K562 (cell line): ENCODE measurements around the gene PPTC7. TPM values are rescaled to one million over a fixed set of nuclear protein-coding genes. Genes with fewer than 3 reads are reported as not detected.
A peak's percentile ranks its signal among the peaks of the same experiment; 100 is the strongest.
"Not testable (repeated sequence)": the region's sequence is repeated elsewhere in the genome, so short reads cannot be mapped to it uniquely, and the experiment has no call there.

Experiments used
- ATAC-seq: fragments of 200-7000 bp; cut with Tn5 transposase; 3 replicates; pipeline ENCODE4 v1.9.1; 2020; ENCODE audit warnings: moderate library complexity
- BruUV-seq: library from RNA; stranded (reverse); fragments of 400-500 nt; replicated peaks from 2 replicates; lab custom pipeline; 2021; lab: Mats Ljungman, UMichigan
- CTCF ChIA-PET: fragments of 300-600 bp; formaldehyde crosslinking; extraction: SDS; loops from one replicate; lab custom pipeline; 2021; ENCODE audit warnings: low intra/inter-chr PET ratio; lab: Yijun Ruan, JAX
- POLR2A ChIA-PET: fragments of 300-600, 350-650 bp; sonication (Branson Sonifier 250); formaldehyde crosslinking; extraction: SDS; loops from one replicate; lab custom pipeline; 2021; ENCODE audit warnings: antibody characterized with exemption, inconsistent platforms; lab: Yijun Ruan, JAX
- DNase-seq, 4 experiments: peaks; one replicate each; pipeline versions ENCODE4 v3.0.0 to v3.0.0-alpha.2; 2011 to 2018; ENCODE audit warnings: low spot score in 3 of 4, mixed read lengths in 3 of 4; ENCODE audit errors: extremely low read depth in 1 of 4
- FAIRE-seq: peaks from 2 replicates; lab custom pipeline; 2011; peaks lifted over from hg19 to GRCh38; lab: Jason Lieb, UNC
- H2AFZ ChIP-seq: 2 replicates; pipeline ENCODE4 v1.6.0; 2011; ENCODE audit warnings: low read depth, low read length, control low read depth, inconsistent platforms
- H3K27ac ChIP-seq: fragments of 200-600 bp; 3 replicates; pipeline ENCODE4 v1.8.0; 2011; ENCODE audit warnings: low read depth, mild to moderate bottlenecking, control low read depth, inconsistent platforms, low read length, moderate library complexity, mixed read lengths; ENCODE audit errors: extremely low read depth
- H3K27me3 ChIP-seq, 2 experiments: fragments of 300-600 bp in 1 of 2; 2 replicates in 1 of 2; 3 replicates in 1 of 2; pipeline versions ENCODE4 v1.6.0 to v1.8.0; 2011; ENCODE audit warnings: inconsistent platforms in 2 of 2, low read length in 2 of 2, mild to moderate bottlenecking in 1 of 2, mixed read lengths in 1 of 2, moderate library complexity in 1 of 2; ENCODE audit not compliant: control insufficient read depth in 2 of 2, insufficient read depth in 2 of 2
- H3K36me3 ChIP-seq: fragments of 300-600 bp; 3 replicates; pipeline ENCODE4 v1.8.0; 2011; ENCODE audit warnings: mild to moderate bottlenecking, low read length, inconsistent platforms; ENCODE audit not compliant: control insufficient read depth, insufficient read depth
- H3K4me1 ChIP-seq, 2 experiments: fragments of 200-600 bp in 1 of 2; replicated peaks in 1 of 2; 2 replicates in 1 of 2; 3 replicates in 1 of 2; pipeline versions ENCODE4 v1.5.1 to v1.8.0; 2011; ENCODE audit warnings: inconsistent platforms in 2 of 2, low read length in 2 of 2, mild to moderate bottlenecking in 1 of 2, mixed read lengths in 1 of 2, moderate library complexity in 1 of 2; ENCODE audit not compliant: control insufficient read depth in 2 of 2, insufficient read depth in 2 of 2
- H3K4me2 ChIP-seq: 2 replicates; pipeline ENCODE4 v1.6.1; 2011; ENCODE audit warnings: low read length, control low read depth, inconsistent platforms, mixed read lengths; ENCODE audit not compliant: insufficient read depth
- H3K4me3 ChIP-seq: fragments of 200-600 bp; sonication (generic), shearing (Covaris generic); 2 replicates; pipeline ENCODE4 v1.5.1; 2016; ENCODE audit warnings: control low read depth, inconsistent platforms
- H3K79me2 ChIP-seq: fragments of 200-600 bp; 3 replicates; pipeline ENCODE4 v1.8.0; 2011; ENCODE audit warnings: low read length, inconsistent platforms; ENCODE audit not compliant: control insufficient read depth, insufficient read depth
- H3K9ac ChIP-seq, 2 experiments: 2 replicates each; pipeline versions ENCODE4 v1.6.0 to v1.6.1; 2011; ENCODE audit warnings: low read depth in 2 of 2, low read length in 2 of 2, control low read depth in 1 of 2, inconsistent platforms in 1 of 2, mild to moderate bottlenecking in 1 of 2, mixed read lengths in 1 of 2; ENCODE audit not compliant: insufficient read depth in 1 of 2
- H3K9me1 ChIP-seq: one replicate; pipeline ENCODE4 v1.6.0; 2011; ENCODE audit warnings: inconsistent platforms, mild to moderate bottlenecking, low read length, moderate library complexity; ENCODE audit not compliant: control insufficient read depth, insufficient read depth
- H3K9me3 ChIP-seq: replicated peaks from 2 replicates; pipeline ENCODE4 v1.5.1; 2011; ENCODE audit warnings: low read depth, low read length, inconsistent platforms; ENCODE audit not compliant: control insufficient read depth, insufficient read depth
- H4K20me1 ChIP-seq: replicated peaks from 2 replicates; pipeline ENCODE4 v1.6.1; 2011; ENCODE audit warnings: low read length, inconsistent platforms, mixed read lengths; ENCODE audit not compliant: control insufficient read depth, insufficient read depth
- BCOR ChIP-seq: fragments of 450-650 bp; IDR thresholded peaks from 2 replicates; pipeline ENCODE4 v1.6.1; 2016
- BDP1 ChIP-seq: IDR thresholded peaks from 3 replicates; pipeline ENCODE4 v1.6.1; 2011; ENCODE audit not compliant: insufficient read length, insufficient read depth
- BRF1 ChIP-seq: IDR thresholded peaks from 3 replicates; pipeline ENCODE4 v1.6.1; 2011; ENCODE audit warnings: borderline replicate concordance, mild to moderate bottlenecking; ENCODE audit not compliant: insufficient read length; ENCODE audit errors: extremely low read depth
- ELF1 ChIP-seq: fragments of 200-800 bp; sonication (Bioruptor generic); IDR thresholded peaks from 2 replicates; pipeline ENCODE4 v1.6.1; 2016; ENCODE audit warnings: missing genetic modification characterization, missing compliant biosample characterization
- ELF2 ChIP-seq: fragments of 250-450 bp; sonication (Bioruptor Pico); IDR thresholded peaks from 2 replicates; pipeline ENCODE4 v1.5.0; 2021; ENCODE audit warnings: mild to moderate bottlenecking
- GATA2 ChIP-seq: sonication (generic); formaldehyde crosslinking; IDR thresholded peaks from 2 replicates; pipeline ENCODE4 v1.4.0; 2020; ENCODE audit warnings: mild to moderate bottlenecking, missing genetic modification reagents
- KLF6 ChIP-seq: fragments of 250-450 bp; sonication (Bioruptor Pico); IDR thresholded peaks from 2 replicates; pipeline ENCODE4 v1.4.0; 2020; ENCODE audit warnings: mild to moderate bottlenecking, moderate library complexity, borderline replicate concordance
- NFE2 ChIP-seq: IDR thresholded peaks from 2 replicates; pipeline ENCODE4 v1.6.1; 2014; ENCODE audit warnings: antibody characterized with exemption, low read depth
- PRPF4 ChIP-seq: fragments of 200-400 bp; formaldehyde crosslinking; IDR thresholded peaks from one replicate; pipeline ENCODE4 v1.6.1; 2017; ENCODE audit warnings: low read length, low read depth, mild to moderate bottlenecking; ENCODE audit not compliant: insufficient read depth, poor library complexity, severe bottlenecking
- RBM25 ChIP-seq: fragments of 200-400 bp; formaldehyde crosslinking; IDR thresholded peaks from 2 replicates; pipeline ENCODE4 v1.6.1; 2018; ENCODE audit warnings: low read length, low read depth, moderate library complexity; ENCODE audit not compliant: severe bottlenecking
- SMC3 ChIP-seq: conservative IDR thresholded peaks from 2 replicates; pipeline ENCODE4 v1.6.1; 2011; ENCODE audit warnings: low read depth, low read length, improper control_type of control experiment; ENCODE audit not compliant: insufficient read depth
- U2AF2 ChIP-seq: fragments of 200-400 bp; formaldehyde crosslinking; optimal IDR thresholded peaks from 2 replicates; pipeline ENCODE3; 2017; ENCODE audit warnings: low read depth, mild to moderate bottlenecking, low read length
- ZNF121 ChIP-seq: sonication (generic); formaldehyde crosslinking; conservative IDR thresholded peaks from 2 replicates; pipeline ENCODE4 v1.8.0; 2022; ENCODE audit warnings: missing genetic modification reagents
- ZNF253 ChIP-seq: fragments of 250-450 bp; sonication (Bioruptor Pico); conservative IDR thresholded peaks from 2 replicates; pipeline ENCODE4 v1.6.1; 2021; ENCODE audit warnings: mild to moderate bottlenecking
- WGBS: fragments of 100-300 bp; shearing (Covaris generic); methylation state at CpG from one replicate; pipeline ENCODE4 v1.1.6; 2016; ENCODE audit warnings: low coverage, mixed read lengths; ENCODE audit not compliant: insufficient coverage; ENCODE audit errors: missing lambda C conversion rate; 5-methylcytosine and 5-hydroxymethylcytosine counted together
- in situ Hi-C: fragments of 300-500 bp; cut with MboI; formaldehyde crosslinking; loops from 4 replicates; pipeline ENCODE4 v1.15.0; 2018; ENCODE audit warnings: inconsistent platforms, mixed read lengths
- intact Hi-C: fragments of 100-400 bp; cut with micrococcal nuclease; formaldehyde crosslinking; loops from 2 replicates; pipeline ENCODE4 v1.14.2; 2022
- polyA plus RNA-seq, 8 experiments: library from polyadenylated mRNA; depleted of rRNA in 4 of 8; stranded (reverse) in 5 of 8; unstranded in 3 of 8; fragments of >200 nt; fragmentation: Nextera tagmentation in 2 of 8; fragmentation: Illumina TruSeq in 1 of 8; extraction: Ambion mirVana in 2 of 8; extraction: Trizol in 1 of 8; gene quantifications; 2 replicates each; pipeline versions ENCODE4 v1.2.1 to v1.2.3, GENCODE V29; 2011 to 2014; ENCODE audit warnings: inconsistent platforms in 1 of 8, missing spikeins in 1 of 8
- total RNA-seq, 7 experiments: library from RNA; depleted of rRNA in 6 of 7; stranded (reverse); fragments of >200 nt in 6 of 7; fragmentation: Illumina TruSeq in 2 of 7; extraction: Trizol in 2 of 7; gene quantifications; 2 replicates each; pipeline versions ENCODE4 v1.2.1 to v1.2.3, GENCODE V29; 2011 to 2021; ENCODE audit warnings: low replicate concordance in 1 of 7
- TF ChIP-seq, protein P1 (sequence below): fragments of 450-650 bp; IDR thresholded peaks from 2 replicates; pipeline ENCODE4 v1.6.1; 2017; ENCODE audit warnings: mild to moderate bottlenecking, moderate library complexity

The PPTC7 gene
- total and polyA plus RNA-seq, 9 of the 15 experiments (the other 6 are each of a cell fraction or from before 2014, with no cell fraction given), result 2.6 to 23.1 (median 11.9) TPM

DNA sequence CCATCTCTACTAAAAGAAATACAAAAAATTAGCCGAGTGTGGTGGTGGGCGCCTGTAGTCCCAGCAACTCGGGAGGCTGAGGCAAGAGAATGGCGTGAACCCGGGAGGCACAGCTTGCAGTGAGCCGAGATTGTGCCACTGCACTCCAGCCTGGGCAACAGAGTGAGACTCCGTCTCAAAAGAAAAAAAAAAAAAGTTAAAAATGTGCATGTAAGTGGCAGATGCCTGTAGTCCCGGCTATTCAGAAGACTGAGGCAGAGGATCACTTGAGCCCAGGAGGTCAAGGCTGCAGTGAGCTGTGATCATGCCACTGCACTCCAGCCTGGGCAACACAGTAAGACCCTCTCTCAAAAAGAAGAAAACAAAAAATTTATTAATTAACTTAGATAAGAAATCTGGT, 65.1 kb downstream of the PPTC7 start:
- POLR2A ChIA-PET, H4K20me1 ChIP-seq, H3K9me1 ChIP-seq, H3K36me3 ChIP-seq, ATAC-seq, H3K27ac ChIP-seq, in situ Hi-C loops, H3K9me3 ChIP-seq, H2AFZ ChIP-seq, DNase-seq, CTCF ChIA-PET, H3K27me3 ChIP-seq, H3K4me3 ChIP-seq, FAIRE-seq, intact Hi-C loops, BruUV-seq, H3K79me2 ChIP-seq, H3K9ac ChIP-seq, H3K4me2 ChIP-seq, H3K4me1 ChIP-seq: not testable (repeated sequence)
- 44% methylated on average over 5 of the region's 8 CpGs for WGBS
- TF ChIP-seq BCOR (peak; percentile 42; the same call in 1 of the 2 replicates), ZNF121 (peak; percentile 43; the same call in 1 of the 2 replicates)

DNA sequence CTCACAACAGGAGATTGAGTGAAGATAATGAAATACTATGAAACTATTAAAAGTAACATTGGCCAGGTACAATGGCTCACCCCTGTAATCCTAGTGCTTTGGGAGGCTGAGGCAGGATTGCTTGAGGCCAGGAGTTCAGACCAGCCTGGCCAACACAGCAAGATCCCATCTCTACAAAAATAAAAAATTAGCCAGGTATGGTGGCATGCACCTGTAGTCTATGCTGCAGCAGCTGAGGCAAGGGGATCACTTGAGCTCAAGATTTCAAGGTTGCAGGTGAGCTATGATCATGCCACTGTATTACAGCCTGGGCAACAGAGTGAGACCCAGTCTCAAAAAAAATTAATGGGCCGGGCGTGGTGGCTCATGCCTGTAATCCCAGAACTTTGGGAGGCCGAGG, 66.1 kb downstream of the PPTC7 start:
- no TSS peak for BruUV-seq
- Histone ChIP-seq H2AFZ (no peak overlapping the region), H3K79me2 (no peaks in the 10 kb centered on the region), H3K9me3 (no peaks in the 10 kb centered on the region), H3K4me2 (no peak overlapping the region), H3K27me3 (no peaks in the 10 kb centered on the region), H4K20me1 (no peaks in the 10 kb centered on the region), H3K4me1 (peaks cover 3% of the 10 kb centered on the region in 2 experiments; a peak in 3 of 5 replicates), H3K27ac (no peak overlapping the region), H3K4me3 (no peak overlapping the region), H3K36me3 (no peaks in the 10 kb centered on the region), H3K9me1 (no peaks in the 10 kb centered on the region), H3K9ac (no peak overlapping the region)
- ChIA-PET CTCF (no interaction called here), POLR2A (no interaction called here)
- ATAC-seq, result no peak
- no peak for DNase-seq
- 57% methylated on average over 3 of the region's 3 CpGs for WGBS
- intact Hi-C loops, result no loop called here
- FAIRE-seq, result no peak
- in situ Hi-C loops, result no loop called here
- TF ChIP-seq BDP1 (no peak), BRF1 (no peak), ELF1 (tag) (no peak), GATA2 (CRISPR knock-in tag) (no peak), U2AF2 (no peak), BCOR (peak; percentile 31; the same call in 1 of the 2 replicates), RBM25 (peak; percentile 47), ELF2 (no peak), KLF6 (no peak), NFE2 (no peak), SMC3 (no peak), ZNF253 (no peak), PRPF4 (no peak)
- TF ChIP-seq, protein P1, sequence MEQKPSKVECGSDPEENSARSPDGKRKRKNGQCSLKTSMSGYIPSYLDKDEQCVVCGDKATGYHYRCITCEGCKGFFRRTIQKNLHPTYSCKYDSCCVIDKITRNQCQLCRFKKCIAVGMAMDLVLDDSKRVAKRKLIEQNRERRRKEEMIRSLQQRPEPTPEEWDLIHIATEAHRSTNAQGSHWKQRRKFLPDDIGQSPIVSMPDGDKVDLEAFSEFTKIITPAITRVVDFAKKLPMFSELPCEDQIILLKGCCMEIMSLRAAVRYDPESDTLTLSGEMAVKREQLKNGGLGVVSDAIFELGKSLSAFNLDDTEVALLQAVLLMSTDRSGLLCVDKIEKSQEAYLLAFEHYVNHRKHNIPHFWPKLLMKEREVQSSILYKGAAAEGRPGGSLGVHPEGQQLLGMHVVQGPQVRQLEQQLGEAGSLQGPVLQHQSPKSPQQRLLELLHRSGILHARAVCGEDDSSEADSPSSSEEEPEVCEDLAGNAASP, result no peak
